Activated naive CD4-positive, alpha-beta T cell treated with anti-CD3 and anti-CD28 coated beads, Interleukin-2, amount 50 U/mL, for 24 hours (primary cell): ENCODE data around the gene THYN1.

ENCODE experiments used
- H3K27ac Mint-ChIP-seq: one replicate; pipeline ENCODE4 v1.8.0; 2021; ENCODE audit warnings: mild to moderate bottlenecking, mixed read lengths
- H3K27me3 Mint-ChIP-seq: one replicate; pipeline ENCODE4 v1.8.0; 2021; ENCODE audit warnings: mixed read lengths
- H3K36me3 Mint-ChIP-seq: one replicate; pipeline ENCODE4 v1.8.0; 2021; ENCODE audit warnings: mixed read lengths
- H3K4me1 Mint-ChIP-seq: one replicate; pipeline ENCODE4 v1.8.0; 2021; ENCODE audit warnings: mixed read lengths
- H3K4me3 Mint-ChIP-seq: one replicate; pipeline ENCODE4 v1.8.0; 2021; ENCODE audit warnings: mild to moderate bottlenecking, mixed read lengths
- H3K9me3 Mint-ChIP-seq: one replicate; pipeline ENCODE4 v1.8.0; 2021; ENCODE audit warnings: mixed read lengths

Gene THYN1

DNA sequence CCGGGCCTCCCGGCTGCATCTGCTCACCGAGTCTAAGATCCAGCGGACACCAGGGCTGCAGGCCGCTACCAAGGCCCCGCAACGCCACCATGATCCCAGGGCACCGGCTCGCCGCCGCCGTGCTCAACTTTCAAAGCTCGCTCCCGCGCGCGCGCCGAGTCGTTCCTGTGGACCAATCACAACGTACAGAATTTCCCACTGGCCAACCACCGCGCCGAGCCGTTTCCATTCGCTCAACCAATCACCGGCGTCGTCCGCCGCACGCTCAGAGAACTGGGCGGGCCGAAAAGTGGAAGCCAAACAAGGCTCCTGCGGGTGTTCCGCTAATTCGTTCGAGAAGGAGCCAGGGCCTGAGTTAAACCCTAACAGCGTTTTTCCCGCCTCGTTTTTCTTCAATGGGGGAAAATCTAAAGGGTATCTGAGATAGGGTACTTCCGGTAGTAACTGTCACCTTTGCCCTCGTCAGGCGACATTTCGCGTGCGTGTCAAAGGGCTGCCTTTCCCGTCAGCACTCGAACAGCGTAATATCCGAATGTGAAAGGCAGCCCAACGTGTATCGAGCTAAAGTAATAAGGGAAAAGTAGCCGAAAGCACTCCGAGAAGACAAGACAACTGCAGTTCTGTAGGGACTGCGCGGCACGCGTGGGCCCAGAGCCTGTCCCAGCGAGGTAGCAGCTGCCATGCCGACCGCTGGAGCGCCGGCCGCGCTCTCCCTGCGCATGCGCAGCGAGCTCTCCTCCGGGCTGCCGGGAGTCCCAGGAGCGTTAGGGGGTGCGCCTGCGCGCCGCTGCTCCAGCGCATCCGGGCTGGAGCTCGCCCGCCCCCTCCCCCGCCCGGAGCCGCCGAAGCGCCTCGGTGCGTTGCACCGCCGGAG lies 29.1 kb downstream of the THYN1 start, which contains the start of the genes NCAPD3 and VPS26B:
NCAPD3 (minus strand) TSS at position 132 of the 874 bp plus-strand sequence; CDS start at position 91, 41 bp downstream.
VPS26B (plus strand) TSS at position 836 of the 874 bp plus-strand sequence. CDS start 452 bp downstream, outside the sequence.
- Mint-ChIP-seq H3K9me3 (no peaks in the 10 kb centered on the region), H3K36me3 (peaks cover 8% of the 10 kb centered on the region), H3K4me3 (peak within 1 kb of the TSS; percentile 96), H3K27ac (peak within 1 kb of the TSS; percentile 96), H3K4me1 (peaks cover 68% of the 10 kb centered on the region), H3K27me3 (no peaks in the 10 kb centered on the region)

DNA sequence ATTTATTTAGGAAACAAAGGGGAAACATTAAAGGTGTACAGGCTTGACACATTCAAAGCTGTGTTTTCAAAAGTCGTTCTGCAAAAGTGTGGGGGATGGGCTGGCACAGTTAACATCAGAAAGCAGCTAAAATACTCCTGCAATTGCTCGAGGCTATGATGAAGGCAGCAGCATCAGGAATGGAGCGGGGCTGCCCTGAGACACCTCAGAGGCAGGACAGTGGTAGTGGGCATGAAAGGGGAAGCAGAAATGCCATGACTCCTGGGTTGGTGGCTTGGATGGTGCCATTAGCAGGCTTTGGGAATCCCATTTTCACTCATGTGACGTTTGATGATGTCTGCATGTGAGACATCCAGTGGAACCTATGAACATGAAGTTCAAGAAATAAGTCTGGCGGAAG lies 30.0 kb downstream of the THYN1 start:
- no peaks in the 10 kb centered on the region for H3K9me3 Mint-ChIP-seq
- H3K36me3 Mint-ChIP-seq: peaks cover 15% of the 10 kb centered on the region
- peak overlapping the region; percentile 96 for H3K4me3 Mint-ChIP-seq
- peak overlapping the region; percentile 94 for H3K27ac Mint-ChIP-seq
- peaks cover 68% of the 10 kb centered on the region for H3K4me1 Mint-ChIP-seq
- H3K27me3 Mint-ChIP-seq: no peaks in the 10 kb centered on the region

DNA sequence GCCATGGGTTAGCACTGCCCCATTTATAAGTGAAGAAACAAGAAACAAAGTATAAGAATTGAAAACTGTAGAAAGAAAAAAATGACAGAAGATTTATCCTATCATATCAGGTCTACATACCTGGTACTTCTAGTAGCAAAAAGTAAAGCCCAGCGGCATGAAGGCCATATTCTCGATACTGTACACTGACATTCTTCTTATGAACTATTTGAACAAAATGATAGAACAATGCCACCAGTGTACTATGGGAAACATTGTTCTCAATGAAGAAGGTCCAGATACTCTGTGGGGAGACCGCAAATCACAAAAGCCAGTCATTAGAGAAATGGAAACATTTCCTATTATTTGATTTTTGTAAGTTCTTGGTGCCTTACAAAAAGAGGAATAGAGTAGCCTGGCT lies 36.3 kb downstream of the THYN1 start:
- Mint-ChIP-seq H3K36me3 (peaks cover 24% of the 10 kb centered on the region), H3K4me1 (peaks cover 60% of the 10 kb centered on the region), H3K9me3 (no peaks in the 10 kb centered on the region), H3K27ac (no peak overlapping the region), H3K4me3 (no peak overlapping the region), H3K27me3 (no peaks in the 10 kb centered on the region)

DNA sequence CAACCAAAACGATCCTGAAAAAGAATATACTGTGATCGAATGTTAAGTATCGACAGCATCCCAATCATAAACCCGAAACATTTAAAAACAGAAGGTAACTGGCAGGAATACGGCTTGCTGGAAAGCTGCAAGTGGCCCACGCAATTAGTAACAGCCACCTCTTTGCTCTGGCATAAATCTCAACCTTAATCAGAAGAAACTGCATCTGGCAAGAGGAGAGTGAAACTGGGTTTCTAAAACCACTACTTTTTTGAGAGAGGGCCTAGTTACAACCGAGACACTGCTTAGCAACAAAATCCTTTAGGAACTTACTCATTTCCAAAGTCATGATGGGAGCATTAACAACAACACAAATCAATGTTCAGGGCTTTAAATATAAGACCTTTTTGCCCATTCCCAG lies 37.3 kb downstream of the THYN1 start:
- Mint-ChIP-seq H3K36me3 (peaks cover 24% of the 10 kb centered on the region), H3K27me3 (no peaks in the 10 kb centered on the region), H3K4me1 (peaks cover 56% of the 10 kb centered on the region), H3K4me3 (no peak overlapping the region), H3K9me3 (no peaks in the 10 kb centered on the region), H3K27ac (no peak overlapping the region)

DNA sequence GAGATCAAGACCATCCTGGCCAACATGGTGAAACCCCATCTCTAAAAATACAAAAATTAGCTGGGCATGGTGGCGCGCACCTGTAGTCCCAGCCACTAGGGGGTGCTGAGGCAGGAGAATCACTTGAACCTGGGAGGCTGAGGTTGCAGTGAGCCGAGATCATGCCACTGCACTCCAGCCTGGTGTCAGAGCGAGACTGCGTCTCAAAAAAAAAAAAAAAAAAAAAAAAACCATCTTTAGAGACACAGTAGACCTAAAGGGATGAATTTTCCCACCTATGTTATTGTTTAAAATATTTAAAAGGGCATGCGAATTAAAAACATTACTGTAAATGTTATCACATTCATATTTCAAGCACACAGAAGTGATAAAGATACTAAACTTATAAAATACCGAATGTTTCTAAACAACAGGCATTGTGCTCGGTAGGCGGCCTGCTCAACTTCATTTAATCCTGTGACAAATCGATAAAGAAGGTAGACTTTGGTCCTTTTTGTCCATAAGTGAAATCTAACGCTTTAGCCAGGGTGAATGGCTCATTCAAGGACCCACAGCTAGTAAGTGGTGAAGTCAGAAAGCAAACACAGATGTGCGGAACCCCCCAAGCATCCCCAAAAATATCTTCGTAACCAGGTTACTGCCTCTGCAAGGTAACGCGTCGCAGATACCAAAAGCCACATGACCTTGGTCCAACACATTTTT lies 45.5 kb downstream of the THYN1 start:
- no peaks in the 10 kb centered on the region for H3K27me3 Mint-ChIP-seq
- H3K36me3 Mint-ChIP-seq: peaks cover 24% of the 10 kb centered on the region
- peaks cover 7% of the 10 kb centered on the region for H3K4me1 Mint-ChIP-seq
- no peaks in the 10 kb centered on the region for H3K9me3 Mint-ChIP-seq
- no peak overlapping the region for H3K4me3 Mint-ChIP-seq
- H3K27ac Mint-ChIP-seq: no peak overlapping the region

DNA sequence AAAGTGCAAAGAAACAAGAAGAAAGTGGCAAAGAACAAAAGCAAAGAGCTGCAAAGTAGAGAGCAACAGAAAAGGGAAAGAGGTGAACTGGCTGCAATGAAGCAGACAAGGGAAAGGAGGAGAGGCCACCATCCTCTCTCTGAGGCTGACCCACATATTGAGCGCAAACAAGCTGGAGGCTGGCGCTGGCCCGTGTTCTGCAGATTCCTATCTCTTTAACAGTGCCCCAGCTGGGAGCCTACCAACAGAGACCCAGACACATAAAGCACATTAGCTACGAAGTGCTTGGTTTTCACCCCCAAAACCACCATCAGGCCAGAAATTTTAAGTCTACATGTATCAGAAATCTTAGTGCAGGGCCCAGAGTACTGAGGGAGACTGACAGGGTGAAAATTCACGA lies 47.0 kb downstream of the THYN1 start:
- Mint-ChIP-seq H3K36me3 (peaks cover 25% of the 10 kb centered on the region), H3K27me3 (no peaks in the 10 kb centered on the region), H3K27ac (no peak overlapping the region), H3K4me1 (no peaks in the 10 kb centered on the region), H3K9me3 (no peaks in the 10 kb centered on the region), H3K4me3 (no peak overlapping the region)

DNA sequence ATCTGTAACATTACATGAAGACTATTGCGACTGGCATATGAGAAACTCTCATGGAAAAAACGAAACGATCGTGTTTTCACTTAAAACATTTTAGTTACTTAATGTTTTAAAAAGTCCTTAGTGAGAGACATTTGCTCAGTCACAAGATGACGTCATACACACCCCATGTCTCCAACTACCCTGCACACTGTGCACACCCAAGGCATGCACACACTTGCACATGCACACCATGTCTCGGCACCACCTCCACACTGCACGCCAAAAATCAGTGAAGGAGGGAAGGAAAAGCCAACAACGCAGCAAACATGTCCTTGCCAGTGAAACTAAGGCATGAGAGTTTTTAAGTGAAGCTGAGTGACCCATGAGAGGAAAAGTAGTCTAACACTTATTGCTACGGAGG lies 47.4 kb downstream of the THYN1 start:
- Mint-ChIP-seq H3K36me3 (peaks cover 25% of the 10 kb centered on the region), H3K27me3 (no peaks in the 10 kb centered on the region), H3K4me3 (no peak overlapping the region), H3K4me1 (no peaks in the 10 kb centered on the region), H3K9me3 (no peaks in the 10 kb centered on the region), H3K27ac (no peak overlapping the region)

DNA sequence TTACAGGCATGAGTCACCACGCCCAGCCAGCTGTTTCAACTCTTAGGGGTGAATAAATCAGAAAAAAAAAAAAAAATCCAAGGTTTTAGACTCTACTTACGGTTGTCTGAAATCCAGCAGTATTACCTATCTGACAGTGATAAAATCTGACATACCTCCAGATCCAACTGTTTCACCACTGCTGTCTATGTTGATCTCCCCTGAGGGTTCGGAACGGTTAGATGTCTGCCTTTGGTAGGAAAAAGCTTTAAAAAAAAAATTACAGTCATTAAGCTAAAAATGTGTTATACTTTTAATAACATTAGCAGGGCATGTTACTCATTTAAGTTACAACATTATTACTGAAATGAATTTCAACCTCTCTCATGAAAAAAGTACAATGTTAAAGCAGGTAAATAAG lies 50.5 kb downstream of the THYN1 start:
- H3K9me3 Mint-ChIP-seq: no peaks in the 10 kb centered on the region
- no peaks in the 10 kb centered on the region for H3K4me1 Mint-ChIP-seq
- no peak overlapping the region for H3K27ac Mint-ChIP-seq
- peaks cover 29% of the 10 kb centered on the region for H3K36me3 Mint-ChIP-seq
- no peaks in the 10 kb centered on the region for H3K27me3 Mint-ChIP-seq
- H3K4me3 Mint-ChIP-seq: no peak overlapping the region

DNA sequence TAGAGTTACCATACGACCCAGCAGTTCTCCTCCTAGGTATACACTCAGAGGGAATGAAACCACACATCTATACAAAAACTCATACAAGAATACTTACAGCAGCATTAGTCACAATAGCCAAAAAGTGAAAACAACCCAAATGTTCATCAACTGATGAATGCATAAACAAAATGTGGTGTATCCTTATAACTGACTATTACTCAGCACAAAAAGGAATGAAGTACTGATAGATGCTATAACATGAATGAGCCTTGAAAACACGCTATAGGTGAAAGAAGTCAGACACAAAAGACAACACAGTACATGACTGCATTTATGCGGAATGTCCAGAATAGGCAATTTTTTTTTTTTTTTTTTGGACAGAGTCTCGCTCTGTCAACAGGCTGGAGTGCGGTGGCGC lies 52.5 kb downstream of the THYN1 start:
- Mint-ChIP-seq H3K4me1 (no peaks in the 10 kb centered on the region), H3K9me3 (no peaks in the 10 kb centered on the region), H3K27me3 (no peaks in the 10 kb centered on the region), H3K27ac (no peak overlapping the region), H3K36me3 (peaks cover 29% of the 10 kb centered on the region), H3K4me3 (no peak overlapping the region)

DNA sequence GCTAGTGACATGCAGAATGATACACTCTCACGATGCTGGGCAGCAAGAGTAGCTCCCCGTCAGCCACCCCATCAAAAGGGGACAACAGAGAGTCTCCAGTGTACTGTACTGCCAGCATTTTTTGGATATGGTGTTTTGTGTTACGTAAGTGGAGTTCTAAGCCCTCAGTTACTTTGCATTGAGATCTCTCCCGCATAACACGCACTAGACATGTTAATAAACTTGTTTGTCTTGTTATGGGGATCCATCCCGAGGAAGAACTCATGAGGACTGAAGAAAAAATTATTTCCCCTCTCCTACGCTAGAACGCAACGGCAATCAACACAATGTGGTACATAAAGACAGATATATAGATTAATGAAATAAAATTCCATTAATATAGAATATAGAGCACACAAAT lies 53.6 kb downstream of the THYN1 start:
- Mint-ChIP-seq H3K4me3 (no peak overlapping the region), H3K4me1 (no peaks in the 10 kb centered on the region), H3K27ac (no peak overlapping the region), H3K36me3 (peaks cover 26% of the 10 kb centered on the region), H3K9me3 (no peaks in the 10 kb centered on the region), H3K27me3 (no peaks in the 10 kb centered on the region)
